Upper lobe of left lung (tissue), 6 donors: Measurements from ENCODE around the gene FA2H. TPM values are rescaled to one million over a fixed set of nuclear protein-coding genes. Genes with fewer than 3 reads are reported as not detected.
A peak's percentile ranks its signal among the peaks of the same experiment; 100 is the strongest.

Experiments
- ATAC-seq, 2 donors: fragments of 200-7000 bp; cut with Tn5 transposase; one replicate each; pipeline ENCODE4 v1.9.1; 2022; ENCODE audit warnings: mild to moderate bottlenecking in 2 of 2, moderate library complexity in 2 of 2; ENCODE audit not compliant: low FRiP score in 2 of 2
- DNase-seq, 2 donors: peaks; one replicate each; pipeline ENCODE4 v3.0.0-alpha.2; 2019 to 2020
- H3K27ac ChIP-seq, 4 donors: fragments of 200-600 bp; sonication (generic); one replicate each; pipeline ENCODE4 v1.5.1; 2016 to 2019
- H3K27me3 ChIP-seq, 4 donors: fragments of 200-600 bp; sonication (generic); one replicate each; pipeline ENCODE4 v1.5.1; 2017 to 2019
- H3K36me3 ChIP-seq, 4 donors: fragments of 200-600 bp; sonication (generic); one replicate each; pipeline ENCODE4 v1.5.1; 2016 to 2019
- H3K4me1 ChIP-seq, 4 donors: fragments of 200-600 bp; sonication (generic); one replicate each; pipeline ENCODE4 v1.5.1; 2018 to 2019
- H3K4me3 ChIP-seq, 4 donors: fragments of 200-600 bp; sonication (generic); one replicate each; pipeline ENCODE4 v1.5.1; 2017 to 2019; ENCODE audit warnings: mild to moderate bottlenecking in 2 of 4, moderate library complexity in 1 of 4
- H3K9me3 ChIP-seq, 4 donors: fragments of 200-600 bp; sonication (generic); one replicate each; pipeline ENCODE4 v1.5.1; 2018 to 2019
- EP300 ChIP-seq, 4 donors: sonication (generic); formaldehyde crosslinking; IDR thresholded peaks; one replicate each; pipeline ENCODE4 v1.5.1; 2017; ENCODE audit warnings: antibody characterized with exemption in 4 of 4, control low read depth in 2 of 4
- POLR2A ChIP-seq, 4 donors: fragments of 450-650 bp; IDR thresholded peaks; one replicate each; pipeline ENCODE4 v1.5.1; 2016 to 2017; ENCODE audit warnings: antibody characterized with exemption in 4 of 4, mild to moderate bottlenecking in 2 of 4
- POLR2AphosphoS5 ChIP-seq, 2 donors: sonication (generic); formaldehyde crosslinking; IDR thresholded peaks; one replicate each; pipeline ENCODE4 v1.5.1; 2017; ENCODE audit warnings: antibody characterized with exemption in 2 of 2
- WGBS, 2 donors: methylation state at CpG; one replicate each; pipeline ENCODE4 v1.1.5; 2017 to 2018; 5-methylcytosine and 5-hydroxymethylcytosine counted together
- total RNA-seq, 6 donors: library from RNA; depleted of rRNA in 4 of 6; stranded (reverse); fragments of >200 nt in 4 of 6; gene quantifications; one replicate each; pipeline versions ENCODE4 v1.1.0 to v1.2.1, GENCODE V29; 2016 to 2021
- TF ChIP-seq, protein P1 (sequence below), 6 experiments: fragments of 450-650 bp in 4 of 6; fragments of 200-600 bp in 2 of 6; sonication (generic) in 2 of 6; IDR thresholded peaks; one replicate each; pipeline ENCODE4 v1.5.1; 2016 to 2019; ENCODE audit warnings: antibody characterized with exemption in 6 of 6
- donor health status: DM: no; HTN: no; CAD: no; lungs with moderate emphysema.
- donor health status: DM: no; HTN: yes; CAD: no; lungs with severe emphysema.

The FA2H gene
- total RNA-seq, 6 donors from 2014 or later, result 1.4 to 6.8 (median 2.3) TPM

DNA sequence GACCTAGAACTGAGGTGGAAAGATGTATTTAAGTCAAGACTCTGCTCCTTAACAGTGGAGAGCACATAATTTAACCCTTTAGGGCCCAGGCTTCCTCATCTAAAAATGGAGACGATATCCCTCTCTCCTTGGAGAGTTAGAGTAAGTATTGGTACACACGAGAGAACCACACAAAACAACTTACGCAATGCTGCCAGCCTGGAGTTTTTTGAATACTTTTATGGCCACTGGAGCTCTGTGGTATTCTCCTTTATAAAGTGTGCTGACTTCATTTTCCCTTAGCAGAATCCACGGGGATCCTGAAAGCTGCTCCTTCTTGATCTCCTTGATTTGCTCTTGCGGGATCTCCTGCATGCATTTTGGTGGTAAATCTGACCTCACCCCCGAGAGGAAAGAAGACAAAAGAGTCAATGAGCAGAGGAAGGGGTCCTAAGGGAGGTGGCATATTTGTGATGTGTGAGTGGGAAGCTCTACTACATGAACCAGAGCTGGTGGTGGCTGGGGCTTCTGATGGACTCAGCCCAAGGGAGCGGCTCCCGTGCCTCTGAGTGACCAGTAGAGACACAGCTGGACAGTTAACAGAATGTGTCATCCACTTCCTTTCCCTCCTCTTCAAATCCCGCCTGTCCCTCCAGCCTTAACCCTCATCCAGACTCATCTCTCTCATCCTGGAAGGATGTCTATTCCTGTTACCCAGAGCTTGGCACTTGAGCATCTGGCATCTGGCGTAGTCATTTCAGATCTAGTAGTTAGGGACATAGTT is 83.3 kb downstream of the FA2H start:
- ATAC-seq, result no peak
- no peak for DNase-seq
- Histone ChIP-seq H3K4me3 (no peak overlapping the region), H3K27me3 (no peaks in the 10 kb centered on the region), H3K9me3 (no peaks in the 10 kb centered on the region), H3K36me3 (peaks cover 10 to 86% (median 44%) of the 10 kb centered on the region in 4 donors), H3K4me1 (peaks cover 1 to 4% (median 3%) of the 10 kb centered on the region in 4 donors), H3K27ac (no peak overlapping the region)
- WGBS, 2 donors, result 75 to 84% methylated on average over 10 of the region's 10 CpGs
- TF ChIP-seq POLR2A (IDR thresholded peaks at IDR 0.05) (no peak), POLR2AphosphoS5 (IDR thresholded peaks at IDR 0.05) (no peak), EP300 (IDR thresholded peaks at IDR 0.05) (no peak)
- TF ChIP-seq, protein P1, sequence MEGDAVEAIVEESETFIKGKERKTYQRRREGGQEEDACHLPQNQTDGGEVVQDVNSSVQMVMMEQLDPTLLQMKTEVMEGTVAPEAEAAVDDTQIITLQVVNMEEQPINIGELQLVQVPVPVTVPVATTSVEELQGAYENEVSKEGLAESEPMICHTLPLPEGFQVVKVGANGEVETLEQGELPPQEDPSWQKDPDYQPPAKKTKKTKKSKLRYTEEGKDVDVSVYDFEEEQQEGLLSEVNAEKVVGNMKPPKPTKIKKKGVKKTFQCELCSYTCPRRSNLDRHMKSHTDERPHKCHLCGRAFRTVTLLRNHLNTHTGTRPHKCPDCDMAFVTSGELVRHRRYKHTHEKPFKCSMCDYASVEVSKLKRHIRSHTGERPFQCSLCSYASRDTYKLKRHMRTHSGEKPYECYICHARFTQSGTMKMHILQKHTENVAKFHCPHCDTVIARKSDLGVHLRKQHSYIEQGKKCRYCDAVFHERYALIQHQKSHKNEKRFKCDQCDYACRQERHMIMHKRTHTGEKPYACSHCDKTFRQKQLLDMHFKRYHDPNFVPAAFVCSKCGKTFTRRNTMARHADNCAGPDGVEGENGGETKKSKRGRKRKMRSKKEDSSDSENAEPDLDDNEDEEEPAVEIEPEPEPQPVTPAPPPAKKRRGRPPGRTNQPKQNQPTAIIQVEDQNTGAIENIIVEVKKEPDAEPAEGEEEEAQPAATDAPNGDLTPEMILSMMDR (IDR thresholded peaks at IDR 0.05), result no peak

DNA sequence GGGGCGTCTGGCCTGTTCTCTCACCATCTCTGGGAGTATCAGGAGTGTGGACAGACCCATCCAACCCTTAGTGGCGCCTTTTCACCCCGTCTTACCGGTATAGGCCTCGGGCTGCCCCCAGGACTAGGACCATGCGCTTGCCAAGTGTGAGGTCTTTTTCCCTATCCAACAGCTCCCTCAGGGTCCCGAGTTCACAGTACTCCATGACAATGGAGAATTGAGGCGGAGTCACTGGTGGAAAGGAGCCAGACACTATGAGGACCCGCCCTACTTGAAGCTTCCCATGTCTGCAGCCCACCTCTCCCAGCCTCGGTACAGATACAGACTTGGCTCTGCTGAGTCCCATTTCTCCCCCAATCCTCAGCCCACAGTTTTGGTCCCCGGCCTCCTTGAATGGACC is 92.1 kb downstream of the FA2H start:
- ATAC-seq, result peak in 1 of 2 donors; percentile 23

DNA sequence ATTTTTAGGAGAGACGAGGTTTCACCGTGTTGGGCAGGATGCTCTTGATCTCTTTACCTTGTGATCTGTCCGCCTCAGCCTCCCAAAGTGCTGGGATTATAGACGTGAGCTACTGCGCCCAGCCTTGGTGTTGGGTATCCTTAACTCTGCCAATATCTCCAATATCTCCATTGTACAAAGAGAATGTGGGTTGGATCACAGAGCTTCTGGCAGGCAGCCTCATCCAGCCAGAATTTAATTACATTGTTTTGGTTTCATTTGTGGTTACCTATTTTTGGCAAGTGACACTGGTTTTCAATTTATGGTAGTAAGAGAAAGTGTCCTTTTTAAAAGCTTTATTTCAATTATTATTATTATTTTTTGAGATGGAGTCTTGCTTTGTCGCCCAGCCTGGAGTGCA is 93.9 kb downstream of the FA2H start:
- ATAC-seq, result no peak
- Histone ChIP-seq H3K4me1 (no peaks in the 10 kb centered on the region), H3K27me3 (no peaks in the 10 kb centered on the region), H3K9me3 (no peaks in the 10 kb centered on the region), H3K4me3 (no peak overlapping the region), H3K27ac (no peak overlapping the region), H3K36me3 (peaks cover 3 to 97% (median 75%) of the 10 kb centered on the region in 4 donors)
- no peak for TF ChIP-seq POLR2A (IDR thresholded peaks at IDR 0.05)
- TF ChIP-seq, protein P1 (IDR thresholded peaks at IDR 0.05), result no peak
- TF ChIP-seq EP300 (IDR thresholded peaks at IDR 0.05), result no peak
- TF ChIP-seq POLR2AphosphoS5 (IDR thresholded peaks at IDR 0.05), result no peak
- 95 to 98% methylated on average over 6 of the region's 6 CpGs for WGBS, 2 donors
- no peak for DNase-seq

More for the DNA sequence above, 92.1 kb downstream of the FA2H start:
- no peaks in the 10 kb centered on the region for H3K9me3 ChIP-seq
- H3K4me3 ChIP-seq, result no peak overlapping the region
- no peak for DNase-seq
- TF ChIP-seq POLR2A (IDR thresholded peaks at IDR 0.05), result no peak
- TF ChIP-seq POLR2AphosphoS5 (IDR thresholded peaks at IDR 0.05), result no peak
- TF ChIP-seq EP300 (IDR thresholded peaks at IDR 0.05), result no peak
- TF ChIP-seq, protein P1 (IDR thresholded peaks at IDR 0.05), result no peak
- WGBS, 2 donors, result 75% methylated on average over 11 of the region's 11 CpGs
- H3K27me3 ChIP-seq, result no peaks in the 10 kb centered on the region
- H3K27ac ChIP-seq, result no peak overlapping the region
- no peaks in the 10 kb centered on the region for H3K4me1 ChIP-seq
- H3K36me3 ChIP-seq, result peaks cover 0 to 97% (median 65%) of the 10 kb centered on the region in 4 donors

DNA sequence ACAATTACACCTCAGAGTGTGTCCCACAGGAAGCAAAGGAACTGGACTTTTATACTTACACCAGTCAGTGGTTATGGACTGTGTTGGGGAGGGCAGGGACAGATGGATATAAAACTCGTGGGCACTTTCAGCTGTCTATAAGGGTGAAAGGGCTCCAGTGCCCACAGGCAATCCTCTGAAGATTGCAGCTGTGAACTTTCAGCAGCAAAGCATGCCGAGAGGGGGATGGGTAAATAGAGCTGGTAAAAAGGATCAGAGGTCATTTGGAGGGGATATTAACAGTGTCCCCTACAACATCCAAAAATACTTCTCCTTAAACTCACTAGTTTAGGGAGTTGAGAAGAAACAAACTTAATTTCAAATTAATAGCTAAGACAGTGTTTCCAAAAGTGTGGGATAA is 94.6 kb downstream of the FA2H start:
- Histone ChIP-seq H3K27ac (no peak overlapping the region), H3K36me3 (peaks cover 3 to 97% (median 75%) of the 10 kb centered on the region in 4 donors), H3K4me3 (no peak overlapping the region), H3K9me3 (no peaks in the 10 kb centered on the region), H3K27me3 (no peaks in the 10 kb centered on the region), H3K4me1 (no peaks in the 10 kb centered on the region)
- DNase-seq (no peak), ATAC-seq (peak in 1 of 2 donors; percentile 48)
- 45 to 56% methylated on average over 2 of the region's 2 CpGs for WGBS, 2 donors
- no peak for TF ChIP-seq POLR2AphosphoS5 (IDR thresholded peaks at IDR 0.05)

DNA sequence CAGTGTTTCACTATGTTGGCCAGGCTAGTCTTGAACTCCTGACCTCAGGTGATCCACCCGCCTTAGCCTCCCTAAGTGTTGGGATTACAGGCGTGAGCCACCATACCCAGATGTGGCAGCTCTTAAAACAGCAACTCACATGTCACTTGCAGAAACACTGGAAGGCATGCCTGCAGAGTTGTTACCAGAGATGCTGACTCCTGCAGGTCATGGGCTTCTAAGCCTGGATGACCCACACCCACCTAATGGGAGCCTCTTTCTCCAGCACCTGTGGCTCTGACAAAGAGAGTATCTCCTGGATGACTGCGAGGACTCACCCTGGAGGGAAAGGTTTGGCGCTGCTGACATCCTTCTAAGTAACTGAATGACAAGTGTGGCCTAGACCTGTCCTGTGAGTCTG is 96.8 kb downstream of the FA2H start:
- ATAC-seq, result no peak
- H3K27me3 ChIP-seq, result no peaks in the 10 kb centered on the region
- no peak overlapping the region for H3K4me3 ChIP-seq
- H3K9me3 ChIP-seq, result no peaks in the 10 kb centered on the region
- no peak for DNase-seq
- WGBS, 2 donors, result 92 to 97% methylated on average over 3 to 4 of the region's 4 CpGs
- no peak overlapping the region for H3K27ac ChIP-seq
- peaks cover 3 to 99% (median 80%) of the 10 kb centered on the region in 4 donors for H3K36me3 ChIP-seq
- TF ChIP-seq EP300 (IDR thresholded peaks at IDR 0.05) (no peak), POLR2AphosphoS5 (IDR thresholded peaks at IDR 0.05) (no peak), POLR2A (IDR thresholded peaks at IDR 0.05) (no peak)
- TF ChIP-seq, protein P1 (IDR thresholded peaks at IDR 0.05), result no peak
- H3K4me1 ChIP-seq, result no peaks in the 10 kb centered on the region
